ENCODE measurements around the gene DAB1.

Gene DAB1

DNA sequence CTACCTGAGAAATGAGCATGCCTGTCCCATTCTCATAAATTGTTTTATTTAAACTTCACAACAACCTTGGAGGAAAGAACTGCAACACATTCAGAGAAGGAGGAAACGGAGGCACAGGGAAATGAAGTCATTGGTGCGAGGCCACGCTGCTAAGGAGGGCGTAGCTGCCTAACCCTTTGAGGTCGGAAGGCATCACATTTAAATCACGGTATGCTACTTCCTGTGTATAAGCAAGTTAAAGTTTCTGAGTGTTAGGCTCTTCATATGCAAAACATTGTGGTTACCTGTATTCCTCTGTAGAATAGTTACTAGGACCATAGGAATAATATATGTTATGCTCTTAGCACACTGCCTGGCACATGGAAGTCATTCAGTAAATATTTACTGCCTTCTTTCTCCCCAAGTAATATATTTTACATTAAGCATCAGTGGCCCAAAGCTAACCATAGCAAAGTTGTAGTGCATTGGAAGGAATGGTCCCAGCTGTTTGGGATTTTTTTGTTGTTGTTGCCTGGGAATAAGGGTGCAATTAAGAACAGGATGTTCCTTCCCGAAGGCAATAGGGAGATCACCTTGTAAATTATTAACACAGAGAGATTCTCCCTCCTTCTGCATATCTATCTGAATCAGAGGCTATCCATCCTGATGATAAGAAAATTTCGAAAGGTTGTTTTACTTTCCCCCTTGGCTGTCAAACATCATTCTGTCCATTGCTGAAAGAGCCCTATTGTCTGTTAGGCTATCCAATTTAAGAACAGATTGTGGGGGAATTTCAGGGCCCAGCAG is 265.8 kb downstream of the DAB1 start:
- no peak for DNase-seq

DNA sequence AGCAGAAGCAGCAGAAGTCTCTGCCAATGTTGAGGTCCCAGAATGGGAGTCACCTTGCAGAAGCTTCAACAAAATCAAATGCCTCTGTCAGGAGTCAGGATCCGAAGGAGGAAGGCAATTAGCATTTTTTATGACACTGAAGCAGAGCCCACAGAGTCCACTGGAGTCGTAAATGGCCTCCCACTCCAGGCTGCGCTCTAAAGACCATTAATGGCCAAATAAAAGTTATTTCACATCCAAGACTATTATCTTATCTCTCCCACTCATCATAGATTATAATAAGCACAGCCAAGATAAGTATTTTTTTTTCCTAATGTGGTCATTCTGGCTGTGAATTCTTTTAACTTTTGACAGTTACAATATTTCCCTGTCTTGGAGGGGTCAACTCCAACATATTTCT is 267.0 kb downstream of the DAB1 start:
- no peak for DNase-seq

DNA sequence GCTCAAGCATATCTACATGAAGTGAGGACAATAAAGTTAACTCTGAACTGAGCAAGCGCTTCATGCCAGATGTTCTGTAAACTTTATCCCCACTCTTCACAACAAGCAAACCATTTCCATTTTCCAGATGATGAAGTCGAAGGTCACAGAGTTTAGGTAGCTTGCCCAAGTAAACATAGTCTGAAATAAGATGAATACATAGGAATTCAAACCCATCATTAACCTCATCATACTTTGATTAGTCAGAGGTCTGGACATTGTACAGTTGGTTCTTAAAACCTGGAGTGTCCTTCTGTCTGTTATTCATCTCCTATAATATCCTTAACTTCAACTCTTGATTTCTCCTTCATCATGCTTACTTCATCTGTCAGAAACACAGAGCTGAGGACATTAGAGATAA is 277.8 kb downstream of the DAB1 start:
- no peak for DNase-seq

DNA sequence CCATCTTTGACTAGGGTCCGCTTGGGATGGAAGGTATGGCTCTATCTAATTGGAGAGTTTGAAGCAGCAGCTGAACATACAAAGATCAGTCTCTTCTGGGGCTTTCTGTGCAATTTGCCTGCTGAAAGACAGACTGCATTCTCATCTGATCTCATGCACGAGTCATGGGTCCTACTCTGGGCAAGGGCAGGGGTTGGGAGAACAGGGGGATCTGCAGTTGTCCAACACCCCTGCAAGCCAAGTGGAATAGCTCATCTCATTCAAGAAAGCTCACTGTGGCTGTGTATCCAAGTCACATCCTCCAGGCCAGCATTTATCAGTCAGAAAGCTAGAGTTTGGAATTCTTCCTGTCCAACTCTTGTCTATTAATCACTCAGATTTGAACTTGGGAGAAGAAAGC is 280.9 kb downstream of the DAB1 start:
- no peak for DNase-seq

DNA sequence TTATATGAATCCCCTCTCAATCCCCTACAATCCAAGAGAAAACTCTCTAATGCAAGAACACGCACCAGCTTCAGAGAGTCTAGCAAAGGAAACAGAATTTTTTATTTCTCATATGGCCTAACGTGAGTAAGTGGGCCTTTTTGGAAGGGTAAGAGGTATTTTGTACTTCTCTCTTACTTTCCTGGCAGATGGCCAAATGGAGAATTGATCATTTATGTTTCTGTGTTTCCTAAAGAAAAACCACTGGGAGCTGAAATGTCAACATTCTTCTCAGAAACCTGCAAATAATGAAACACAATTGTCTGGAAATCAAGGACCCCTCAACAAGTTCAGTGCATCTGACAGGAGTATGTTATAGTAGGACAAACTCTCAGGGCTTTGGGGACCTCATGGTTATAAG is 281.7 kb downstream of the DAB1 start:
- DNase-seq = no peak

DNA sequence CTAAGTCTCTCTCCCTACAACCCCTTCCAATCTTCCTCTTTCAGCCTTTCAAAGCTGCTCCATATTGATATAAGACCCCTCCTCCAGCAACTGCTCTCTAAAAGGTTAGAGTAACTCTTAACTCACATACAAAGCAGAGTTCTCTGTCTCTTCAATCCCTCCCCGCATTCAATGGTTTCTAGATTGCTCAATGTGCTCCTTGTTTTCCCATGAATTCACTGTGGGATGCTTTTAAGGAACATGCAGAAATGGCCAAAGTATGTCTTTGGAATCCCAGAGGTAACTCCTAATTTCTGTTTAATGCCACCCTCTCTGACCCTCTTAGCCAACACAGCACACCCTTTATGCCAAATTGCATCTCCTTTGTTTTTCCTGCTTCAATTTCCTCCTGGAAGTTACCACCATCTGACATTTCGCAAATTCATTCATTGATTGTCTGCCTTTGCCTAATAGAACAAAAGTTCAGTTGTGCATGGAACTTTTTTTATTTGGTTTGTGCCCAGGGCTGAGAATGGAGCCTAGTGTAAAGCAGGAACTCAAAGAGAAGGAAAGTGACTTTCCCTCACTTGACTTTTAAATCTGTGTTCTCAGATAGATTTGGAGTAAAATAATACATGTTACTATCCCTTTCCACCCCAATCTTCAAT is 285.3 kb downstream of the DAB1 start:
- DNase-seq = no peak

DNA sequence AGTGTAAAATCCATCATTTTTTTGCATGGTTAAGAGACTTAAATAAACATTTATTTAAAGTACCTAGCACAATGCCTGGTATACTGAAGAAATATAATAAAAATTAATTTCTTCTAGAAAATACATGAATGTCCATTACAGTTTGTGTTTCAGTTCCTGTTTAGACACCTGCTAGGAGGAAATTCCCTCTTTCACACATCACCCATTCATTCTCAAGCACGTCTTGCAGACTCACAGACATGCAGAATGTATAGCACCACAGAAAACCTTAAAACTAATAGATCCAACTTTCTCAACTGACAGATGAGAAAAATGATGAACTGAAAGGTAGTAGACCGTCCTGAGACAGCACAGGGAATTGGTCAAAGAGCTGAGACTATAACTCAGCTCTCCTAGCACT is 285.9 kb downstream of the DAB1 start:
- no peak for DNase-seq

DNA sequence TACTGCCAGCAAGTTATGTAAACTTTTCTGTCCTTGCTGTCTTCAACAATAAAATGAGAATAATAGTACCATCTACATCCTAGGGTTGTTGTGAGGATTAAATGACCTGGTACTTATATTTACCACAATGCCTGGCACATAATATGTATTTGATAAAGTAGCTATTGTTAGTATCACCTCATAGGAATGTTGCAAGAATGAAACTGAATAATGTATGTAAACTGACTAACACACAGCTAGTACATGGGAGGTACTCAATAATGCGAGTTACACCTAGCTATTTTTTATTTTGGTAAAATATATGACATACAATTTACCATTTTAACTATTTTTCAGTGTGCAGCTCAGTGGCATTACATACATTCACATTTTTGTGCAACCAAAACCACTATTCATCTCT is 289.1 kb downstream of the DAB1 start:
- DNase-seq = no peak

DNA sequence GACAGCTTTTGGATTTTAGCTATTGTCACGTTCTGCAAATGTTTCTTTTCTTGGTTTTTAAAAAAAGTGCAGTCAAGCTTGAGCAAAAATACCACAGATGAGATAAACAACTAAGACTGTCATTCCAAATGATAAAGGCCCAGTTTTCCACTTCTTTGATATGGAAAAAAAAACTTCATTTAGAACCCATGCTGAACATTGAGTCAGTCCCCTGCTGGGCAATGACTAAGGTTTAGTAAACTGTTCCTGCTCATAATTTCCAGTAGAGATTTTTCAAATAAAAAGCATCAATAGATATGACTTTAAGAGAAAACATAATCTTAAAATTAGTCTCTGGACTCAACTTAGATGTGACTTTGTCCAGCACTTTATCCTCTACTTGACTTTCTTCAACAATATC is 290.2 kb downstream of the DAB1 start:
- no peak for DNase-seq

DNA sequence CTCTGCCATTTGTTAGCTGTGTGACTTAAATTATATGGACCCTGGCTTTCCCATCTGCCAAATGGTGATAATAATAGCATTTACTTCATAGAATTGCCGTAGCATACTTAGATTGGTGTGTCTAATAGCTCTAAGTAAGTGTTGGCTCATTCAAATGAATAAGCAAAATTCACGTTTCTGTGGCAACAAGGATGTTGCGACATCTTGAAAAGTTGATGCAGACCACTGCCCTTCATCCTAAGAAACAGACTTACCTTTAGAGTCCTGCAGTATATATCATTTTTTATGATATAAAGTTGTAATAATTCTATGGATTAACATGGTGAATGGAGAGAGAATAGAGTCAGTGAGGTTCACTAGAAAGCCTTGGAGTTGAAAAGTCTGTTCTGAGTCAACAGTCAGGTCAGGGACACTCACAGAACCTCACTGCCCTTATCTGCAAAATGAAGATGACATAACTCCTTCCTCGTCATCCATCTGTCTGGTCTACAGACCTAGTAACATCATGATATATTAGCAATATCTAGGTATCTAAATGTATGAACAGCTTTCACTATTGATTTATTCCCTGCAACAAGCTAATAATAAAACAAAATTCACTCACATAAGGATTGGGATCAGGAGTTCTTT is 290.8 kb downstream of the DAB1 start:
- no peak for DNase-seq

DNA sequence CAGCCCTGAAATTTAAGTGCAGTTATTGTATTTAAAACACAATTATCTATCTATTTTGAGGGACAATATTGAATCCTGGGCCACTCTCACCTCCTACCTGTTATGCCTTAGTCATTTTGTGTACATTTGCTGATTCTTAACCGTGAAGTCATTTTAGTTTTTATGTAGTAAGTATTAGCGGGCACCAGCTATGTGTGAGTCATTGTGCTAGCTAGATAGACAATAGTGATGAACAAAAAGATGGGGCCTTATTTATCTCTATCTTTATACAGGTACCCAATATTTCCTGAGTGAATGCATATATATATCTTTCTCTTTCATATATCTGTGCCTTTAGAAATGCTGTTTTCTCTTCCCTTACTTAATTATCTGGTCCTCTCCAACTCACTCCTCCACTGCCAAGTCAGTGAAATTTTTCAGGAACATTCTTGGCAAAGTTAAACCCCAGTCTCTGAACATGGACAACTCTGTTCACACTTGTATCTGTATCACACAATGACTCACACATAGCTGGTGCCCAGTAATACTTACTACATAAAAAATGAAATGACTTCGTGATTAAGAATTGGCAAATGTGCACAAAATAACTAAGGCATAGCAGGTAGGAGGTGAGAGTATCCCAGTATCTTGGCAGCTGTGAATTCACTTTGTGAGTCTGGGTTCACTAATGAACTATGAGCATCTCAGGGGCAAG is 292.0 kb downstream of the DAB1 start:
- no peak for DNase-seq

DNA sequence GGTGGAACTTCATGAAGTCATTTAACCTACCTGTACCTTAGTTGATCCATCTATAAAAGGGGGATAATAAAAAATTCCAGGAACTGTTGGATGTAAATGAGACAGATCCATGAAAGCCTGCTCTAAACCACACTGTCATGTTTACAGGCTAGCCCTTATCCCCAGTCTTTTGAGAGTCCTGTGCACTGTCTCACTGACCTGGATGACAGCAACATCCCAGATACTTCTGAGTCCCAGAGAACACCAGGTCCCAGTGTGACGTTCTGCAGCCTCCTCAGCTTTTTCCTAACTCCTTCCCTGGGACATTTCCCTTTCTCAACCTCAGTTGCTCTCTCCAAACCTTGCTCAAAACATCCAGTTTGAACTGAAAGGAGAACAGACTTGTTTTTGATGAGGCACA is 292.6 kb downstream of the DAB1 start:
- no peak for DNase-seq

DNA sequence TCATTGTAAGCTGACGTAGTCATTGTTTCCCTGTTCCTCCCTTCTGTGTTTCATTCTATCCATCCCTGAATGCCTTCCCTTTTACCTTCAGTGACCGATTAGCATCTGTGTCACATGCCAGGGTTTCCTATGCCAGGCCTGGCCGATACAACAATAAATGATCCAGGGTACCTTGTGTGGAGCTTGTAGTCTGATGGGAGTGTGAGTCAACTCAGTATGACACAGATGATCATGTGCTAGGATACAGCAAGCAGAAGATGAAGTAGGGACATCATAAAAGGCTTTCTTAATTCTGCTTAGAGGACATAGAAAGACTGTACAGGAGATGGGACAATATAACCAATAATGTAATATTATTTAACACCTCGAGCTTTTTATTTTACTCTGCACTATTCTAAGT is 294.0 kb downstream of the DAB1 start:
- no peak for DNase-seq

DNA sequence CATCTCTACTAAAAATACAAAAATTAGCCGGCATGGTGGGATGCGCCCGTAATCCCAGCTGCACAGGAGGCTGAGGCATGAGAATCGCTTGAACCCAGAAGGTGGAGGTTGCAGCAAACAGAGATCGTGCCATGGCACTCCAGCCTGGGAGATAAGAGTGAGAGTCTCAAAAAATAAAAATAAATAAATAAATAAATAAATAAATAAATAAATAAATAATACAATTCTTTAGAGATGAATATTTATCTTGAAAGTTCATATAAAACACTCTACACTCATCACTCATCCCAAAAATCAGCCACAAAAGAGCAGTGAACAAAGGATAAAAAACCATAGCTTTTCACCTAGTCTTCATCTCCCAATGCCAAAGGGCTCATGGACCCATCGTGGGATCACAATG is 295.9 kb downstream of the DAB1 start:
- DNase-seq = no peak

DNA sequence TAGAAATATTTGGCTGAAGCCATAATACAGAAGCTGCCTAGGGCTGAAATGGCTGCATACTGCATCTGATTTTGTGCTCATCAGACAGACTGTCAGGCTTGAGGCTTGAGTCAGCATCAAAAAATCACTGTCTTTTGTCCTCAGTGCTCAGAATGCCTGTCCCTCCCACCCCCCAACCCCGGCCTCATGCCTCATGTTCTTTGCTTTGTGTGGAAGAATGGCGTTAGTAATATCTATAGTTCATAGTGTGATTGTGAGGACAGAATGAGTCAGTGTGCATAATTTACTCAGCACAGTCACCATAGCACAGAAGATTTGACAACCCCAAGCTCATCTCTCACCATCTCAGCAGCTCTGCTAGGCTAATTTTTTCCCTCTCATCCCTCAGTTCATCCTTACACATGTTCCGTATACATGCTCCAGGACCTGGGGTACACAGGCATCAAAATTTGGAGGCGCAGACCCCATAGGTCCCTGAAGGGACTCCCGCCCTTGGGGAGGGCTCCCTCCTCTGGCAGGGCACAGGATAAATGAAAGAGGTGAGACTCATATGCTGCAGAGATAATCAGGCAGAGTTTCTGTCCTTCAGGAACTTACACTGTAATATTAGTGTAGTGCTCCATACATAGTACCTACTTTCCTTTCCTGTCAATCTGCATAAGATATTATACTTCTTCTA is 299.0 kb downstream of the DAB1 start:
- DNase-seq = no peak

DNA sequence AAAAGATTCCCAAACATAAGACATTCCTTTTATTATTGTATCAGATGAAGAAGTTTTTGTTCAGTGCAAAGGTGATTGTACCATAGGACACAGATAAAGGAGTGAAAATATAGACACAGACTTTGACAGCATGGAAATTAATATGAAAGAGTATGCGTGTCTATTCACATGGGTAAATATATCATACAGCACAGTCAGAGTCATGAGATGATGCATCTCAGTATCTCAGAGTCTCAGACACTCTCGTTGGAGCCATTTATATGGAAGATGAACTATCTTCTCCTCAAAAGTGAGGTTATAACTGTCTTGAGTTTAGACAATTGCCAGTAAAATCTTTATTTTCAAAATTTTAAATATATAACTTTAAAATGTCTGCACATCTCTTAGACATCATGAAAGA is 299.7 kb downstream of the DAB1 start:
- DNase-seq = no peak

DNA sequence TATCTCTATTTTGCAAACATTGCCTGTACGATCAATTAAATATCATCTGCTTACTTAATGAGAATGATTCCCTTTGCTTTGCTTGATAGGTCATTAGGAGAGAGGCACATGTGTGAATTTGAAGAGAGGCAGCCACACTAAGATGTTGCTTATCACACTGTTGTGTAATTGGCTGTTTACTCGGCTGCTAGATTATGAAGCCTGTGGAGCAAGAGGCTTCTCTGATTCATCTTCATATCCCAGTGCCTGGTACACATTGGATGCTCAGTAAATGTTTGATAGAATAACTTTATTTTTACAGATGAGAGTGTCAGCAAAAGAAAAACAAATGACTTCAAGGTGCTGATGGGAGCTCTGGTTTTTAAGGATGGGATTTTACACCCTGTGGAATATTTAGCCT is 301.8 kb downstream of the DAB1 start:
- DNase-seq = no peak

DNA sequence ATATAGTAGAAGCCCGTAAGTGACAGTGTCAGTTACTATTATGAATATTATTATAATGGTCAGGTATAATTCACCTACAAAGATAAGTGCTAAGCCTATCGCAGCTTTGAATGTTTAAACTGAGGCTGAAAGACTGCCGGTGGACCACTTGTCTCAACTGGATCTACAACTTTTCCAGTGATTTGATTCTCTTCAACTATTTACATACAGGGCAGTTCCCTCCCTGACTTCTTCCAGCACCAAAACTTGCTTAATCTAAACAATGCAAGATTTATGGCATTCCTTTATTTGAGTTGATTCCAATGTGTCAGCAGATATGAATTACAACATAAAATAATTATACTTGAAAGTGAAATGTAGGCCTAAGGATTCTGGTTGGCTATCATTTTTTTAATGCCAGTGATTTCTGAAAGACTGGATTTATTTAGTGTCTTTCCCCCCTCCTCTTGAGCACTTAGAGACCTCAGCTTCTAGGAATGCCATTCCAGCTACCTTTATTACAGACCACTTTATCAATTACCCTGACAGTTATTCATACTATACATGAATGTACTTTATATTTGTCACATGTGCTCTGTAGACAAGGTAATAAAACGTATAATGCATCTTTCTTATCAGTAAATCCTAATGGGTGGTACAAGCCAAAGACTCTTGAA is 304.8 kb downstream of the DAB1 start:
- DNase-seq = no peak

DNA sequence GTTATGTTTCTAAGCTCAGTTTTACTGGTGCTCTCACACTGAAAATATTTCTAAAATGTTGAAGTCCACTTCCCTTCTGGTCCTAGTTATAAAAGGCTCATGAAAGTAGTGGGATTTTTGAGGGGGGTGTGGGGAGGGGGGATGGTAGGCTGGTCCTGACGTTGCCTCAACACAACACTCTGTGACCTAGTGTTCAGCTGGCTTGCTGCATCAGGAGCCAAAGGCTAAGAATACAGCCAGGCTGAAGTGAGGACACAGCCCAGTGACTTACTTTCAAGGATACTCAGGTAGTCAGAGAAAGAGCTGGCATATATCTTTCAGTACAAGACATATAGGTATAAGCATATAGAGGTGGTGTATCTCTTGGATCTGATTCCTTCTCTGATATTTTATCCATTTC is 306.1 kb downstream of the DAB1 start:
- no peak for DNase-seq

DNA sequence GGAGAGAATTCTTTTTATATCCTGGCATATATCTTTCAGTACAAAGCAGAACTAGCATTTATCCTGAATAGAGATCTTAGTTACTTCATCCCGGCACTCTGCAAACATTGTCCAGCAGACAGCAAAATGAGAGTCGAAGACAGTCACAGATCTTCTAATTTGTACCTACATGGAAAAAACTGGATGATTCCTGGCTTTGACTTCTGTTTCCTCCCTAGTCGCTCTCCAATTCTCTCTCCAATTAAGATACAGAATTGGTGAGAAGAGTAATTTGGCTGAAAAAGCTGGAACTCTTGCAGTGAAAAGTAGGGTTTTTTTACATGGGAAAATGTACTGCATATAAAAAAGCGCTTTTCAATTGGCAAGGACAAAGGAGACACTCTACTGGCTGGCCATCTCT is 307.0 kb downstream of the DAB1 start:
- DNase-seq = no peak

DNA sequence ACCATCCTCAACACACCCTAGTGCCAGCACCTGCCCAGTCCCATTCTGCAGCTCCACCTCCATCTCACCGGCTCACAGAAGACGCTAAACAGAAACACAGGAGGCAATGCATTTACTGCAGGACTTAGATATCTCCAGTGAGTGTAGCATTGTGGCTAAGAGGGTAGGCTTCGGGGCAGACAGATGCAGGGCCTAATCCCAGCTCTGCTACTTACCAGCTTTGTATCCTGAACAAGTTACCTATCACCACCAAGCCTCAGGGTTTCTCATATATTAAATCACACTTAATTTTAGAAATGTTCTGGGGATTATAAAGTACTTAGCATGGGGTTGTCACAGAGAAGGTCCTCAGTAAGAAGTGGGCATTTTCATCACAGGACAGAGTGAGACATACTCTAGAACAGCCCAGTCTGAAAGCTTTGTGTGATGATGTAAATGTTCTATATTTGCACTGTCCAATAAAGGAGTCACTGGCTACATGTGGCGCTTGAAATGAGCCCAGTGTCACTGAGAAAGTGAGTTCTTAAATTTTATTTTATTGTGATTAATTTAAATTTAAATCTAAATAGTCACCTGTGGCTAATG is 308.7 kb downstream of the DAB1 start:
- no peak for DNase-seq

DNA sequence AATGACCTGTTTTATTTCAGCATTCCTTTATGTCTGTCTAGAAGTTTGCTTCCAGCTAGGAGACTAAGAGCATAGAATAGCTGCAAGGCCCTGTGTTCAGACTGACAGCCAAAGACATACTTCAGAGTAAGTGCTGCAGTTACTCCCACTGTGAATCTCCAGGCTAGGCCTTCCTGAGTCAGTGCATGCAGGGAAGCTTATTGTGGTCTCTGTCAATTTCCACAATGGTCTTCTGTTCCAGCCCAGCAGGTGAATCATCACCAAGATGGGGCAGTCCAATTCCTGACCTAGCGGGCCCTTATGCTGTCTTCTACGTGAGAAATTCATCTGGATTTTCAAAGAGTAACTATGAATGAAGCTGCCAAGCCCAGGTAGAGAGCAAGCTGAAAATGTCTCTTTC is 311.7 kb downstream of the DAB1 start:
- DNase-seq = no peak

Measured in NCI-H69 (cell line).